Gastroesophageal sphincter (tissue), 2 donors: ENCODE data around the gene SPATA46.

ENCODE experiments used
- POLR2A ChIP-seq, 2 donors: fragments of 450-650 bp; IDR thresholded peaks; one replicate each; pipeline ENCODE4 v1.6.1; 2017; ENCODE audit warnings: antibody characterized with exemption in 2 of 2, mild to moderate bottlenecking in 2 of 2, moderate library complexity in 1 of 2
- POLR2AphosphoS5 ChIP-seq: sonication (generic); formaldehyde crosslinking; IDR thresholded peaks from one replicate; pipeline ENCODE4 v1.6.1; 2017; ENCODE audit warnings: antibody characterized with exemption

DNA sequence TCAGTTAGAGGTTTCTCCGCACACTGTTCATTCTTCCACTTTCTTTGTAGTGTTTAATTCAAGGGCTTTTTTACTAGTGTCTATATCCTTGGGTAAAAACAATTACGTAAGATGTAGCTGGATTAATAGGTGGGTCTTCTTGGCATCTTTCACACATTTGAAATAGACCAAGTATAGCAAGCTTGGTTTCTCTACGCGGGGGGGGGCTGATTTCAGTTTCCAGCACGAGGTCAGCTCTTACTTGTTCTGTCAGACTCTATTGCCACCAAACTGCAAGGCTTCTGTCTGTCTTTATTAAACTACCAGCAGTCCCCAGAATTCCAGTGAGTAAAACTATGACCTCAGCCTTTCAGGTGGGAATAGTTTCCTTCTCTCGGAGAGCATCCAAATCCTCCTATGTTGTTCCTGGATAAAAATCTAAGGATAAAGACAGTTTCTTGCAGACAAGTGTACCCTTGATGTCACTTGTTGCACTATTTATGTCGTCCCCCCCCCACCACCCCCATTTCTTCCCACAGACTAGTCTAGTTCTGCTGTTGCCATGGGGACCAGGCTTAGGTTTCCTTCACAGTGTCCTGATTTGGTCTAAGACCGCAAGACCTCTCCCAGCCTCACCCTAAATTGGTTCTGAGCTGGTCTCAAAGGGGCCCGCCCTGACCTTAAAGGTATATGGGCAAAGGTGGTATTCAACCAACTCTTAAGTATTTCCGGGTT lies 17.0 kb downstream of the SPATA46 start:
- TF ChIP-seq POLR2AphosphoS5 (no peak), POLR2A (IDR thresholded peaks at IDR 0.05) (no peak)
